Brain microvascular endothelial cell (primary cell): ENCODE measurements around the gene CNTNAP1.

Experiments
- DNase-seq: peaks from one replicate; pipeline ENCODE4 v3.0.0-alpha.2; 2020
- H3K27ac ChIP-seq: fragments of 250-450 bp; sonication (Bioruptor Pico); 2 replicates; pipeline ENCODE4 v1.5.1; 2020; ENCODE audit warnings: mild to moderate bottlenecking, moderate library complexity
- H3K27me3 ChIP-seq: fragments of 250-450 bp; sonication (Bioruptor Pico); replicated peaks from 2 replicates; pipeline ENCODE4 v1.5.1; 2020; ENCODE audit warnings: mild to moderate bottlenecking
- H3K36me3 ChIP-seq: fragments of 250-450 bp; sonication (Bioruptor Pico); replicated peaks from 2 replicates; pipeline ENCODE4 v1.5.1; 2020; ENCODE audit warnings: mild to moderate bottlenecking
- H3K4me3 ChIP-seq: 2 replicates; pipeline ENCODE4 v1.5.1; 2011; ENCODE audit warnings: low read depth, mild to moderate bottlenecking, control low read depth, low read length, moderate library complexity
- in situ Hi-C: cut with HindIII; loops from 2 replicates; pipeline ENCODE4 v1.10.0; 2017; ENCODE audit warnings: low sequenced_read_pairs, low pct_ligation_motif_present
- TF ChIP-seq, protein P1 (sequence below): IDR thresholded peaks from 2 replicates; pipeline ENCODE4 v1.5.1; 2011; ENCODE audit warnings: low read depth, mild to moderate bottlenecking, moderate library complexity, low read length, control low read depth, inconsistent platforms; ENCODE audit errors: missing control alignments

Gene CNTNAP1

DNA sequence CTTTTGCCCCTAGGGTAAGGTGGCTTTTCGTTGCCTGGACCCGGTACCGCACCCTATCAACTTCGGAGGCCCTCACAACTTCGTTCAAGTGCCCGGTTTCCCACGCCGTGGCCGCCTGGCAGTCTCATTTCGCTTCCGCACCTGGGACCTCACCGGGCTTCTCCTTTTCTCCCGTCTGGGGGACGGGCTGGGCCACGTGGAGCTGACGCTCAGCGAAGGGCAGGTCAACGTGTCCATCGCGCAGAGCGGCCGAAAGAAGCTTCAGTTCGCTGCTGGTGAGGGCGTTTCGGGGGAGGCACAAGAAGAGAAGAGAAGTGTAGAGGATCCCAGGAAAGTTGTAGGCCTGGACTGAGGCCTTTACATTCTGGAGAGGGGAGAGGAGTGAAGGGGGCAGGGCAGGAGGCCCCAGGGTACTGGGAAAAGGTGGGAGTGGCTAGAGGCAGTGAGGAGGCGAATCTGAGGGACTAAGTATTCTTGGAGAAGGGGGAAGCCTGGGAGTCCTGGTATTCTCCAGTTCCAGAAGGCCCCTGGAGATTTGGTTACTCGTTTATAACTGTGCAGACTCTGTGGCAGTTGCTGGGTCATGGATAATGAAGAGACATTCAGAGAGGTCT is 5.5 kb downstream of the CNTNAP1 start:
- TF ChIP-seq, protein P1, sequence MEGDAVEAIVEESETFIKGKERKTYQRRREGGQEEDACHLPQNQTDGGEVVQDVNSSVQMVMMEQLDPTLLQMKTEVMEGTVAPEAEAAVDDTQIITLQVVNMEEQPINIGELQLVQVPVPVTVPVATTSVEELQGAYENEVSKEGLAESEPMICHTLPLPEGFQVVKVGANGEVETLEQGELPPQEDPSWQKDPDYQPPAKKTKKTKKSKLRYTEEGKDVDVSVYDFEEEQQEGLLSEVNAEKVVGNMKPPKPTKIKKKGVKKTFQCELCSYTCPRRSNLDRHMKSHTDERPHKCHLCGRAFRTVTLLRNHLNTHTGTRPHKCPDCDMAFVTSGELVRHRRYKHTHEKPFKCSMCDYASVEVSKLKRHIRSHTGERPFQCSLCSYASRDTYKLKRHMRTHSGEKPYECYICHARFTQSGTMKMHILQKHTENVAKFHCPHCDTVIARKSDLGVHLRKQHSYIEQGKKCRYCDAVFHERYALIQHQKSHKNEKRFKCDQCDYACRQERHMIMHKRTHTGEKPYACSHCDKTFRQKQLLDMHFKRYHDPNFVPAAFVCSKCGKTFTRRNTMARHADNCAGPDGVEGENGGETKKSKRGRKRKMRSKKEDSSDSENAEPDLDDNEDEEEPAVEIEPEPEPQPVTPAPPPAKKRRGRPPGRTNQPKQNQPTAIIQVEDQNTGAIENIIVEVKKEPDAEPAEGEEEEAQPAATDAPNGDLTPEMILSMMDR = no peak
- Histone ChIP-seq H3K4me3 (no peak overlapping the region), H3K27ac (no peak overlapping the region), H3K27me3 (no peaks in the 10 kb centered on the region), H3K36me3 (no peaks in the 10 kb centered on the region)
- no peak for DNase-seq
- in situ Hi-C loops = no loop called here

DNA sequence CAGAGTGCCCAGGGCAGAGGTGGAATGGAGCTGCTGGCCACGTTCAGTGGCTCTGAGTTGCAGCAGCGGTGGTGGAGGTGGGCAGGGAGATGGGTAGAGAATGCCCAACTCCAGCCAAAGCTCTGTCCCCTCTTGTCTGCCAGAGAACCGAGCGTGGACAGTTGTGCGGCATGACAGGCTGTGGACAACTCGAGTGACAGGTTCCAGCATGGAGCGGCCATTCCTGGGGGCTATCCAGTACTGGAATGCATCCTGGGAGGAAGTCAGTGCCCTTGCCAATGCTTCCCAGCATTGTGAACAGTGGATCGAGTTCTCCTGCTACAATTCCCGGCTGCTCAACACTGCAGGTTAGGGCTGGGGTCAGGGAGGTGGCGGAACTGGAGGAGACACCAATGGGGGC is 8.3 kb downstream of the CNTNAP1 start:
- Histone ChIP-seq H3K27ac (no peak overlapping the region), H3K4me3 (no peak overlapping the region), H3K27me3 (no peaks in the 10 kb centered on the region), H3K36me3 (no peaks in the 10 kb centered on the region)
- no peak for DNase-seq
- TF ChIP-seq, protein P1 = no peak
- in situ Hi-C loops = no loop called here

DNA sequence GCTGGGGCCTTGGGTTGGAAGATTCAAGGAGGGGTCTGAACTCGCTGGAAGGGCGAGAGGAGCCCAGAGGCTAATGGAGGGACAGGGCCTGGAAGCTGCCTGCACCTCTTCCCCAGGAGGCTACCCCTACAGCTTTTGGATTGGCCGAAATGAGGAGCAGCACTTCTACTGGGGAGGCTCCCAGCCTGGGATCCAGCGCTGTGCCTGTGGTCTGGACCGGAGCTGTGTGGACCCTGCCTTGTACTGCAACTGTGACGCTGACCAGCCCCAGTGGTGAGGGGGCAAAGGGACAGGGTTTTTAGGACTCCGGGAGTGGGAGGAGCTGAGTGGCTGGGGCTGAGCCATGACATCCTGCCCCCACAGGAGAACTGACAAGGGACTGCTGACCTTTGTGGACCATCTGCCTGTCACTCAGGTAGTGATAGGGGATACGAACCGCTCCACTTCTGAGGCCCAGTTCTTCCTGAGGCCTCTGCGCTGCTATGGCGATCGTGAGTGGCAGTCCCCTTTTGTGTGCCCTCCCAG is 8.8 kb downstream of the CNTNAP1 start:
- in situ Hi-C loops = no loop called here
- Histone ChIP-seq H3K4me3 (no peak overlapping the region), H3K36me3 (peaks cover 2% of the 10 kb centered on the region), H3K27ac (no peak overlapping the region), H3K27me3 (no peaks in the 10 kb centered on the region)
- no peak for DNase-seq
- TF ChIP-seq, protein P1 = no peak

DNA sequence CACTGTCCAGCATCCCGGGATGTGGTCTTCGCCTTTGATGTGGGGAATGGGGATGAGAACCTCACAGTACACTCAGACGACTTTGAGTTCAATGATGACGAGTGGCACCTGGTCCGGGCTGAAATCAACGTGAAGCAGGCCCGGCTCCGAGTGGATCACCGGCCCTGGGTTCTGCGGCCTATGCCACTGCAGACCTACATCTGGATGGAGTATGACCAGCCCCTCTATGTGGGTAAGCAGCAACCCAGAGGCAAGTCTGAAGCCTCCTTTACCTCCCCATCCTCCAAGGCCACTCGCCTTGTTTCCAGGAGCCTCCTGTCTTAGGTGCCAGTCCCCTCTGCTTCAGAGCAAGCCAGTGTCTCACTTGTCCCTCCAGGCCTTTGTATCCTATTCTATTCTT is 10.2 kb downstream of the CNTNAP1 start:
- Histone ChIP-seq H3K27me3 (no peaks in the 10 kb centered on the region), H3K36me3 (peaks cover 2% of the 10 kb centered on the region), H3K4me3 (no peak overlapping the region), H3K27ac (no peak overlapping the region)
- TF ChIP-seq, protein P1 = no peak
- no peak for DNase-seq
- in situ Hi-C loops = no loop called here

DNA sequence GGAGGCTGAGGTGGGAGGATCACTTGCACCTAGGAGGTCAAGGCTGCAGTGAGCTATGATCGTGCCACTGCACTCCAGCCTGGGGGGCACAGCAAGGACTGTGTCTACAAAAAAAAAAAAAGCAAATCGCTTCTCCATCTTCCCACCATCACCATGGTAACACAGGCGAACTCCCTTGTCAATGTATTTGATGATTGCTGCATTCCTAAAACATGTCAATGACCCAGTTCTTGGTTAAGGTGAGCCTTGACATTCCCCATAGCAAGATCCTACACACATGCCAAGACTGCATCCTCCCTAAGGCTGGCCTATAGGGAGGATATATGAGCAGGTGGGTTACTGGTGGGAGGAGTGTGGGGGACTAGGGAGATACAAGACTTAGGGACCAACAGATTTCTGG is 12.2 kb downstream of the CNTNAP1 start:
- TF ChIP-seq, protein P1 = no peak

DNA sequence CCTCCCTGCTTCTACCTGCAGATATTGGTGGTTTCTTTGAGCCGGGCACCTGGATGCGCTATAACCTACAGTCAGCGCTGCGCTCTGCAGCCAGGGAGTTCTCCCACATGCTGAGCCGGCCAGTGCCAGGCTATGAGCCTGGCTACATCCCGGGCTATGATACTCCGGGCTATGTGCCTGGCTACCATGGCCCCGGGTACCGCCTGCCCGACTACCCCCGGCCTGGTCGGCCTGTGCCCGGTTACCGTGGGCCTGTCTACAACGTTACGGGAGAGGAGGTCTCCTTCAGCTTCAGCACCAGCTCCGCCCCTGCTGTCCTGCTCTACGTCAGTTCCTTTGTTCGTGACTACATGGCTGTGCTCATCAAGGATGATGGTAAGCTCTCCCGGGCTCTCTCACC is 13.2 kb downstream of the CNTNAP1 start:
- Histone ChIP-seq H3K36me3 (peaks cover 2% of the 10 kb centered on the region), H3K4me3 (no peak overlapping the region), H3K27ac (no peak overlapping the region), H3K27me3 (no peaks in the 10 kb centered on the region)
- DNase-seq = no peak
- in situ Hi-C loops = no loop called here
- TF ChIP-seq, protein P1 = no peak

More for the DNA sequence above, 12.2 kb downstream of the CNTNAP1 start:
- Histone ChIP-seq H3K27ac (no peak overlapping the region), H3K27me3 (no peaks in the 10 kb centered on the region), H3K36me3 (peaks cover 2% of the 10 kb centered on the region), H3K4me3 (no peak overlapping the region)
- DNase-seq = no peak
- in situ Hi-C loops = no loop called here
